Muscle of leg (tissue), 11 donors: ENCODE data around the gene UBE3C. TPM values are rescaled to one million over a fixed set of nuclear protein-coding genes. Genes with fewer than 3 reads are reported as not detected.
"Not testable (repeated sequence)": the region's sequence is repeated elsewhere in the genome, so short reads cannot be mapped to it uniquely, and the experiment has no call there.

Experiments used
- DNase-seq: peaks from one replicate; pipeline ENCODE4 v3.0.0; 2013
- H3K27ac ChIP-seq: one replicate; pipeline ENCODE4 v1.5.1; 2013; ENCODE audit warnings: mild to moderate bottlenecking, low read length, control low read depth
- H3K27me3 ChIP-seq: one replicate; pipeline ENCODE4 v1.6.1; 2013; ENCODE audit warnings: low read length; ENCODE audit not compliant: control insufficient read depth, insufficient read depth
- H3K36me3 ChIP-seq: one replicate; pipeline ENCODE4 v1.6.1; 2013; ENCODE audit warnings: low read length; ENCODE audit not compliant: control insufficient read depth, insufficient read depth
- H3K4me1 ChIP-seq: one replicate; pipeline ENCODE4 v1.6.1; 2013; ENCODE audit warnings: low read length; ENCODE audit not compliant: control insufficient read depth, insufficient read depth
- H3K4me3 ChIP-seq: one replicate; pipeline ENCODE4 v1.5.1; 2013; ENCODE audit warnings: low read length, control low read depth
- H3K9me3 ChIP-seq: replicated peaks from 2 replicates; pipeline ENCODE4 v1.6.1; 2013; ENCODE audit warnings: low read depth, low read length; ENCODE audit not compliant: control insufficient read depth
- WGBS: methylation state at CpG from one replicate; pipeline ENCODE4 v1.1.5; 2013; ENCODE audit warnings: missing lambda C conversion rate; ENCODE audit not compliant: insufficient coverage; 5-methylcytosine and 5-hydroxymethylcytosine counted together
- polyA plus RNA-seq, 8 donors: library from polyadenylated mRNA; unstranded; fragments of 120-200 nt; gene quantifications; one replicate each; pipeline versions ENCODE4 v1.2.1 to v1.2.3, GENCODE V29; 2013; ENCODE audit warnings: inconsistent platforms in 1 of 8, low replicate concordance in 1 of 8; ENCODE audit not compliant: insufficient read length in 8 of 8, insufficient read depth in 1 of 8
- total RNA-seq: library from RNA; stranded (reverse); fragments of 120-200 nt; gene quantifications from one replicate; pipeline ENCODE4 v1.2.4, GENCODE V29; 2013

UBE3C gene
- total and polyA plus RNA-seq, 9 donors: 29.7 to 39.9 (median 33.4) TPM

DNA sequence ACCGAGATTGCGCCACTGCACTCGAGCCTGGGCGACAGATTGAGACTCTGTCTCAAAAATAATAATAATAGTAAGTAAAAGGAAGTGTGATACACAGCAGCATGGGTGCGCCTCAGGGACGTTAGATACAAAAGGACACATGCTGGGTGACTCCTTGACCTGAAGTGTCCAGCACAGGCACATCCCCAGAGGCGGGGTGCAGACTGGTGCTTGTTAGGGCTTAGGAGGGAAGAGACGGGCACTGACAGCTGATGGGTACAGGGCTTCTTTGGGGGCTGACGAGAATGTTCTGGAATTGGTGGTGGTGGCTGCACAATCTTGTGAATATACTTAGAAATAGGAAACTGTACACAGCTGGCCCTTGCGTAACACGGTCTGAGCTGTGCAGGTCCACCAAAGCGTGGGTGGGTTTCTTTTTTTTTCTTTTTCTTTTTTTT, 136.3 kb downstream of the UBE3C start:
- H3K36me3 ChIP-seq: peaks cover 9% of the 10 kb centered on the region
- no peaks in the 10 kb centered on the region for H3K9me3 ChIP-seq
- 80% methylated on average over 8 of the region's 12 CpGs for WGBS
- H3K27me3 ChIP-seq: peaks cover 12% of the 10 kb centered on the region
- no peak for DNase-seq
- peaks cover 39% of the 10 kb centered on the region for H3K4me1 ChIP-seq
- no peak overlapping the region for H3K4me3 ChIP-seq
- no peak overlapping the region for H3K27ac ChIP-seq

DNA sequence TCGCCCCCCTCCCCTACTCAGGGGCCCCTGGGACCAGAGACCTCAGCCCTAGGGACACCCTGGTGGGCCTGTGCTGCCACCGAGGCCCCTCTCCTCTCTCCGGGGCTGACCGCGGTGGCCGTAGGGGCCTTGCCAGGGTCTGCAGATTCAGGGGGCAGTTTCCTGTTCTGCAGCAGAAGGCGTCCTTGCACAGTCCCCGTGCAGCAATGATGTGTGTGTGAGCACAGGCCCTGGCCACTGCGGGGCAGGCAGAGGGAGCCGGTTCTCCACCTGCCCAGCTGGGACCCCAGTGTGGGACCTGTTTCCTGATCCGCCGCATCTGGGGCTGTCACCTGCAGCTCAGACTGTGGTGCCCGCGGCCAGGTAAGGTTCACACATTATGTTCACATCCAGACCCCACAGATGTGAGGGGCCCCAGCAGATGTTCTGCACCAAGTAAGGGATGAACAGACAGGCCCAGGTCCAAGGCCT, 137.4 kb downstream of the UBE3C start:
- peaks cover 40% of the 10 kb centered on the region for H3K4me1 ChIP-seq
- H3K9me3 ChIP-seq: no peaks in the 10 kb centered on the region
- no peak overlapping the region for H3K27ac ChIP-seq
- no peak for DNase-seq
- WGBS: 60% methylated on average over 9 of the region's 14 CpGs
- peaks cover 13% of the 10 kb centered on the region for H3K27me3 ChIP-seq
- no peak overlapping the region for H3K4me3 ChIP-seq
- peaks cover 4% of the 10 kb centered on the region for H3K36me3 ChIP-seq

DNA sequence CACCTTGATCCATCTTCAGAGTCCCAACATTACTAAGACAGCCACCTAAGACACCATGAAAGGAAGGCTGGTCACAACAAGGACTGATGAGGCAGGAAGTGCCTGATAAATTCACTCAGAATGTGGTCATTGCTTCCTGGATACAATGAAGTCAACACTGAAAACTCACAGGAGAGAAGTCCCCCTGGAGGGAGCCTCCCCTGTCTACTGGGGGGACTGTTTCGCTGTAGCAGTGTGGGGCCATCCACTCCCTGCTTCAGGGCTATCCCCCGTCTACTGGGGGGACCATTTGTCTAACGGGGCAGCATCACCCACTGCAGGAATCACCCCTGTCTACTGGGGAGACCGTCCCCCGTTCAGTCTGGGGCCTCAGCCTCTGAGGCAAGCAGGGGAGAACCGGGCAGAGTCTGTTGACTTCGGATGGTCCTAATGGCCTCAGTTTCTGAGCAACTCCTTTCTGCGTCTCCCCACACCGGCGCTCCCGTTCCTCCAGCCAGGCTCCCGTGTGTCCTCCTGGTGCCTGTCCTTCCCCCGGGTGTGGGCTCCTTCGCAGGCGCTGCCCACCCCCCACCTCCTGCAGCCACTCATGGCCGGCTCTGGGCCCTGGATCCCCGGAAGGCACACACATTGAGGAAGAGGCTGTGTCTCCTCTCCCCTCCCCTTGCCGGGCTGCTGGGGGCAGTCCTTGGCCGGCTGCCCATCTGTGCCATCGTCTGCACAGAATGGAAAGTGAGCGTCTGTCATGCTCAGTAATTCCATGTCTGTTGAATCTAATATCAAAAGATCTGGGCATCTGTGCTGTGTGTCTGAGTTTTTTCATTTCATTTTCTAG, 138.2 kb downstream of the UBE3C start:
- Histone ChIP-seq H3K4me1 (peaks cover 36% of the 10 kb centered on the region), H3K27ac (no peak overlapping the region), H3K4me3 (no peak overlapping the region), H3K9me3 (no peaks in the 10 kb centered on the region), H3K27me3 (peaks cover 16% of the 10 kb centered on the region), H3K36me3 (no peaks in the 10 kb centered on the region)
- 54% methylated on average over 16 of the region's 21 CpGs for WGBS
- DNase-seq: no peak

DNA sequence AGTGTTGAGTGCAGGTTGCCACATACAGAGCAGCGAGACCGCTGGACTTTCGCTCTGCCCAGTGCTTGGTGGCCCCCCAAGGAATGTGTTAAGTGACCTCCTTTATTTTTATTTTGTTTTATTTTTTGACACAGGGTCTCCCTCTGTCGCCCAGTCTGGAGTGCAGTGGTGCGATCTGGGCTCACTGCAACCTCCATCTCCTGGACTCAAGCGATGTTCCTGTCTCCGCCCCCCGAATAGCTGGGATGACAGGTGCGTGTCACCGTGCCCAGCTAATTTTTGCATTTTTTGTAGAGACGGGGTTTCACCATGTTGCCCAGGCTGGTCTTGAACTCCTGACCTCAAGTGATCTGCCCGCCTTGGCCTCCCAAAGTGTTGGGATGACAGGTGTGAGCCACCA, 138.8 kb downstream of the UBE3C start:
- DNase-seq, H3K27ac ChIP-seq, H3K36me3 ChIP-seq, H3K4me3 ChIP-seq, H3K9me3 ChIP-seq: not testable (repeated sequence)
- Histone ChIP-seq H3K27me3 (peaks cover 16% of the 10 kb centered on the region), H3K4me1 (peaks cover 30% of the 10 kb centered on the region)
- 88% methylated on average over 9 of the region's 12 CpGs for WGBS

DNA sequence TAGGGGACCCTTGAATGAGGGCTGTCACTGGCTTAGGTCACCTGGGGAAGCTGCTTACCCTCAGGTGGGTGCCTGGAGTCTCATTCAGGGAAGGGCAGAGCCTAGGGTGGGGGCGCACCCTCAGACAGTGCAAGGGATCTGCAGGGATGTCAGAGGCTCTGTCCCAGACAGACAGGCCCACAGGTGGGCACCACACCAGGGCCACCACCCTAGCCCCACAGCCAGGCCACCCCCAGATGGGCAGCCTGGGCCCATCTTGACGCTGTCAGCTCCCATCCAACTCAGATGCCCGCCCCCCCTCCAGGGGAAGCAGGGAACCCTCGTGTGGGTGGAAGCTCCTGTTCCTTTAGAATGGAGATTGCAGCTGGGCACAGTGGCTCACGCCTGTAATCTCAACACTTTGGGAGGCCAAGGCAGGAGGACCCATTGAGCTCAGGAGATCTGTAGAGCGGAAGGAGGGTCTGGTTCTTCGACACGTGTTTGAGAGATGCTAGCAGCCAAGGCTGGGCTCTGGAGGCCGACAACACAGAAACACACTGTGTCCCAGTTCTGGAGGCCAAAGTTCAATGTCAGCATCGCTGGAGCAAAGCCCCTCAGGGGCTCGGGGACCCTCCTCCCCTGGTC, 139.6 kb downstream of the UBE3C start:
- Histone ChIP-seq H3K27ac (no peak overlapping the region), H3K27me3 (peaks cover 16% of the 10 kb centered on the region), H3K9me3 (no peaks in the 10 kb centered on the region), H3K4me1 (peaks cover 25% of the 10 kb centered on the region), H3K36me3 (no peaks in the 10 kb centered on the region), H3K4me3 (no peak overlapping the region)
- WGBS: 75% methylated on average over 9 of the region's 11 CpGs
- no peak for DNase-seq

DNA sequence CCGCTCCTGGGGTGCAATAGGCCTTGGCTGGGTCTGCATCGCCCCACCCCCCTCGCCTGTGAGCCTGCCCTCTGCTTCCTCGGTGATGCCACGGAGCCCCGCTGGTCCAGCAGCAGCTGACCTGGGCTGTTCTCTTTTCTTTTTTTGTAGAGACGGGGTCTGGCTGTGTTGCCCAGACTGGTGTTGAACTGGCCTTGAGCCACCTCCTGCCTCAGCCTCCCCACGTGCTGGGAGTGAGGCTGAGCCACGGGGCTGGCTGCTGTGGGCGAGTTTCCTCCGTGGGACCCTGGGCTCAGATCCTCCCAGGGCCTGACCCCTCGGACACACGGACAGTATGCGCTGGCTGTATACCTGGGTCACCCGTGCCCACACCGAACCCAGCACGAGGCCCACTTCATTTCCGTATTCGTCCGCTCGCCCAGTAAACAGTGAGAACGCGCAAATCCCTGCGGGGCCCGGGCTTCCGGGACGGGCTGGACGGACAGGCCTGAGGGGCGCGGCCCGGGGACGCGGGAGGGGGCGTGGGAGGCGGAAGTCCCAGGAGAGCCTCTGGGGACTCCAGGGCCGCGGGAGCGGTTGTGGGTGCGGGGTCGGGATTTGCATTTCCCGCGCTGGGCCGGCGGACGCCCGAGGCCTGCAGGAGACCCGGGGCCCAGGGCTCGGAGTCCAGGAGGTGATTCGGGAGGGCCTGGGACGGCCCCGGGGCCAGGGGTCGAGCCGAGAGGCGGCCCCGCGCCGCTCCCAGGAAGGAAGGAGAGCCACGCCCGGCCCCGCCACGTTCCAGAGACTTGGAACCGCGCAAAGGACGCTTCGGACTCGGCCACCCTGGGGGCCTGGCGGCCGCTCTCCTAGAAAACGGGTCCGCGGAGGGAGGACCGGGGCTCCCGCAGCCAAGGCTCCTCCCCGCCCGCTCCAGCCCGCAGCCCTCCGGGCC, 140.3 kb downstream of the UBE3C start:
- no peaks in the 10 kb centered on the region for H3K36me3 ChIP-seq
- no peak overlapping the region for H3K27ac ChIP-seq
- 21% methylated on average over 76 of the region's 77 CpGs for WGBS
- peaks cover 20% of the 10 kb centered on the region for H3K4me1 ChIP-seq
- H3K9me3 ChIP-seq: no peaks in the 10 kb centered on the region
- DNase-seq: peak; percentile 65
- peaks cover 16% of the 10 kb centered on the region for H3K27me3 ChIP-seq
- H3K4me3 ChIP-seq: peak overlapping the region; percentile 53

DNA sequence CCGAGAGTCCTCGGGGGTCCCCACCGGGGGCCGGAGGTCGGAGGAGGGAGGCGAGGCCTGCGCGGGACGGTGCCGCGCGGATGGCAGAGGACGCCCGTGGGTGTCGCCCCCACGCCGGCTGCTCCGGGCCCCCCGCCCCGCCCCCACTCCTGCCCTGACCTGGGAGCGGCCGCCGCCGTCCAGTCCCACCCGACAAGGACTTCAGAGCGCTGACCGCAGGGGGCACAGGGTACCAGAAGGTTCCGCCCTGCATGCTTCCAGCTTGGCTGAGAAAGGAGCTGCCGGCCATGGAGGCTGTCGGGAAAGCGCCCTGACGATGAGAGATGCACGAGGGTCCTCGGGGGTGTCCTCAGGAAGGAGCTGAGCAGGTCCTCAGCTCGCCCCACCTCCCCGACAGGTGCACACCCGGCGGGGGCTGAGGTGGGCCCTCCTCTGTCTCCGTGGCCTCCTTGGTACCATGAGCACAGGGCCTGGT, 141.1 kb downstream of the UBE3C start:
- Histone ChIP-seq H3K27ac (no peak overlapping the region), H3K9me3 (peaks cover 4% of the 10 kb centered on the region), H3K36me3 (no peaks in the 10 kb centered on the region), H3K4me1 (peaks cover 20% of the 10 kb centered on the region), H3K27me3 (peaks cover 16% of the 10 kb centered on the region), H3K4me3 (peak overlapping the region; percentile 53)
- WGBS: 23% methylated on average over 35 of the region's 39 CpGs
- DNase-seq: no peak

DNA sequence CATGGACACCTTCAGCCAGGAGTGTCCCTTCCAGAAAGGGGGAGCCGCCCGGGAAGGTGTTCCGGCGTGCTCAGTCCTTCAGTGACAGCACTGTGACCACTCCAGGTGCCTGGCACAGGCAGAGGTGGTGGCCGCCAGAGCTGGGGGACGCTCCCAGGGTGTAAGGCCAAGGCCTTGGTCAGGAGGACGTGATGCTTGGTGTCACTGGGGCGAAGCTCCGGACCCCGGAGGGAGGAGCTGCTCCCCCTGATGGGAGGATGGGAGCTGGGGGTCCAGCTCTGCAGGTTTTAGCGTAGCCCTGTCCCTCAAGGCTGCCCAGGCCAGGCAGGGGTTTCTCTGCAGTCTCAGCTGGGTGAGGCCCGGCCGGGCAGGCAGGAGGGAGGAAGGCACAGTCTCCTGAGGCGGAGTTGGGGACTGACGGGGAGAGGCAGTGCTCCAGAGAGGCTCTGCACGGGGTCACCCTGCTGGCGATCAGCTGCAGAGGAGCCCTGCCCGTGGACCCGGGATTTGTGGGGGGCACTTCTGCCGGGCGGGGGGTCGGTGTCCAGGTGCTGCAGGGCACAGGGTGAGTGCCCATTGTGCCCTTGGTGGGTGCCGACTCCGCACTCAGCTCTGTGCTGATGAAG, 141.6 kb downstream of the UBE3C start:
- no peaks in the 10 kb centered on the region for H3K36me3 ChIP-seq
- H3K4me3 ChIP-seq: peak overlapping the region; percentile 53
- H3K27me3 ChIP-seq: peaks cover 16% of the 10 kb centered on the region
- no peak overlapping the region for H3K27ac ChIP-seq
- 88% methylated on average over 24 of the region's 24 CpGs for WGBS
- H3K4me1 ChIP-seq: peaks cover 20% of the 10 kb centered on the region
- peaks cover 4% of the 10 kb centered on the region for H3K9me3 ChIP-seq
- no peak for DNase-seq

DNA sequence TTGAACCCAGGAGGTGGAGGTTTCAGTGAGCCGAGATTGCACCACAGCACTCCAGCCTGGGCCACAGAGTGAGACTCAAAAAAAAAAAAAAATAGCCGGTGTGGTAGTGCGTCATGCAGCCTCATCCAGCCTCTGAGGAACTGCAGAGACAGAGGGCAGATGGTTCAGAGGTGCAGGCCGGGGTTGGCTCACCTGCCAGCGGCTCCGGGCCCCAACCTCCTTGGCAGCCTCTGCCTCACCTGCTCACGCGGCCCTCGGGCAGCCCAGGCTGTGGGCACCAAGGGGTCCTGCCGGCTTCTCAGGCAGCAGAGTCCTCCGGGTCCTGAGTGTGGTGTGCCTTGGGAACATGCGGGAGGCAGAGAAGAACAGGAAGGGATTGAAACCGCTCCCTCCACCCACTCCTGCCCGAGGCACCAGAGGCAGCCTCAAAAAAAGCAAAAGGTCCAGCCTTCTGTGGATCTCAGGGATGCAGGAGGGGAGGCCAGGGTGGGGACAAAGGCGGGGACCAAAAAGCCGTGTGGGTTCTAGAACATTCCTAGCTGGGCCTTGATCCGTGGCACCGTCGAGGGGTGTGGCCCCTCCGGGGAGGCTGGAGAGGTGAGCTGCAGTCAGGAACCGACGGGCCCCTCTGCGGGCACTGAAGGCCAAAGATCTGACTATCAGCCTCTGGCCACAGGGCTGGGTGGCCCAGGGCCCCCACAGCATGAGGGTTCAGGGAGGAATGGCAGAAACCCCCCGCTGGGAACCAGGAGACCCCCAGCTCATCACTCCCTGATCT, 142.7 kb downstream of the UBE3C start:
- Histone ChIP-seq H3K4me3 (no peak overlapping the region), H3K27me3 (peaks cover 17% of the 10 kb centered on the region), H3K4me1 (peaks cover 20% of the 10 kb centered on the region), H3K27ac (no peak overlapping the region), H3K9me3 (peaks cover 4% of the 10 kb centered on the region), H3K36me3 (no peaks in the 10 kb centered on the region)
- WGBS: 79% methylated on average over 19 of the region's 24 CpGs
- DNase-seq: no peak
